Activated B cell treated with CpG ODN at 0.5 μM for 24 hours (primary cell): ENCODE data around the gene PLA2R1. TPM values are rescaled to one million over a fixed set of nuclear protein-coding genes. Genes with fewer than 3 reads are reported as not detected.

Source experiments
- ATAC-seq: fragments of 200-7000 bp; cut with Tn5 transposase; one replicate; pipeline ENCODE4 v1.10.0; 2021; ENCODE audit warnings: low read depth, mild to moderate bottlenecking, moderate library complexity
- CTCF ChIA-PET: fragments of 350-600 bp; sonication (Branson Sonifier 250); formaldehyde crosslinking; loops from one replicate; lab custom pipeline; 2021; ENCODE audit warnings: antibody characterized with exemption; lab: Charles Lee
- POLR2A ChIA-PET: fragments of 350-600 bp; sonication (Branson Sonifier 250); formaldehyde crosslinking; loops from one replicate; lab custom pipeline; 2021; ENCODE audit warnings: antibody characterized with exemption; lab: Charles Lee
- DNase-seq: peaks from one replicate; pipeline ENCODE4 v3.0.0; 2022
- H3K27ac Mint-ChIP-seq: one replicate; pipeline ENCODE4 v1.8.0; 2020; ENCODE audit warnings: mixed read lengths
- H3K27me3 Mint-ChIP-seq: one replicate; pipeline ENCODE4 v1.8.0; 2021; ENCODE audit warnings: mixed read lengths
- H3K36me3 Mint-ChIP-seq: one replicate; pipeline ENCODE4 v1.8.0; 2021; ENCODE audit warnings: low read depth, mixed read lengths
- H3K4me1 Mint-ChIP-seq: one replicate; pipeline ENCODE4 v1.8.0; 2021; ENCODE audit warnings: mixed read lengths
- H3K4me3 Mint-ChIP-seq: one replicate; pipeline ENCODE4 v1.8.0; 2020; ENCODE audit warnings: mild to moderate bottlenecking, mixed read lengths
- H3K9me3 Mint-ChIP-seq: one replicate; pipeline ENCODE4 v1.8.0; 2020; ENCODE audit warnings: mixed read lengths
- CTCF ChIP-seq: fragments of 200-600 bp; IDR thresholded peaks from one replicate; pipeline ENCODE4 v1.8.0; 2022; ENCODE audit warnings: antibody characterized with exemption, mild to moderate bottlenecking
- intact Hi-C: fragments of 100-400 bp; cut with micrococcal nuclease; formaldehyde crosslinking; loops from one replicate; pipeline ENCODE4 v1.15.1; 2024
- total RNA-seq: library from RNA; stranded (reverse); gene quantifications from 2 replicates; pipeline ENCODE4 v1.2.3, GENCODE V29; 2022

Gene PLA2R1
- total RNA-seq, 1 donor from 2014 or later: not detected

GRCh38 chr2:159890551-159891266 is 171.7 kb downstream of the PLA2R1 start:
- H3K27ac Mint-ChIP-seq: peak overlapping the region; percentile 80
- ATAC-seq: peak; percentile 39
- peaks cover 72% of the 10 kb centered on the region for H3K36me3 Mint-ChIP-seq

GRCh38 chr2:159882130-159882745 is 180.2 kb downstream of the PLA2R1 start:
- Mint-ChIP-seq H3K9me3 (no peaks in the 10 kb centered on the region), H3K27ac (no peak overlapping the region), H3K4me1 (peaks cover 32% of the 10 kb centered on the region), H3K27me3 (no peaks in the 10 kb centered on the region), H3K4me3 (no peak overlapping the region), H3K36me3 (peaks cover 84% of the 10 kb centered on the region)
- no peak for ATAC-seq
- intact Hi-C loops: no loop called here
- ChIA-PET CTCF (no interaction called here), POLR2A (interaction anchor here (0.9 to 1.2 kb wide), 2 partner anchors 12 to 22 kb away, joined by 3 to 4 read pairs; partner anchors contain the start of gene LY75)
- no peak for DNase-seq
- no peak for TF ChIP-seq CTCF

More at GRCh38 chr2:159890551-159891266, 171.7 kb downstream of the PLA2R1 start:
- intact Hi-C loops: loop anchor here (1.0 kb wide), 2 partner anchors 11 to 13 kb away; no protein-coding TSS in a partner anchor
- no peak for TF ChIP-seq CTCF
- ChIA-PET POLR2A (interaction anchor here (0.5 to 2.7 kb wide), 5 partner anchors 10 to 179 kb away, joined by 4 to 23 read pairs (median 4); partner anchors contain the start of genes LY75 and MARCHF7), CTCF (interaction anchor here (1.4 kb wide), 1 partner anchor 31 kb away, joined by 4 read pairs; no protein-coding TSS in a partner anchor)
- DNase-seq: no peak
- Mint-ChIP-seq H3K27me3 (no peaks in the 10 kb centered on the region), H3K4me1 (peaks cover 60% of the 10 kb centered on the region), H3K9me3 (no peaks in the 10 kb centered on the region), H3K4me3 (peak overlapping the region; percentile 28)

Other genes with a start within 250 kb of the PLA2R1 start
- 99.5 and 107 TPM in 2 replicates for gene LY75, start 157.9 kb downstream of the PLA2R1 start, total RNA-seq
- not detected in 2 replicates for gene ITGB6, start 137.7 kb upstream of the PLA2R1 start, total RNA-seq